Epithelial cell of esophagus (primary cell): Measurements from ENCODE around the gene CCDC60.

ENCODE experiments used
- DNase-seq: peaks from one replicate; pipeline ENCODE4 v3.0.0; 2010; ENCODE audit warnings: low read depth
- H3K4me3 ChIP-seq: 2 replicates; pipeline ENCODE4 v1.5.1; 2011; ENCODE audit warnings: mild to moderate bottlenecking, low read length, control low read depth
- CTCF ChIP-seq: IDR thresholded peaks from 2 replicates; pipeline ENCODE4 v1.5.1; 2011; ENCODE audit warnings: low read depth, mild to moderate bottlenecking, low read length, control low read depth, inconsistent platforms; ENCODE audit not compliant: insufficient read depth; ENCODE audit errors: missing control alignments

Gene CCDC60

DNA sequence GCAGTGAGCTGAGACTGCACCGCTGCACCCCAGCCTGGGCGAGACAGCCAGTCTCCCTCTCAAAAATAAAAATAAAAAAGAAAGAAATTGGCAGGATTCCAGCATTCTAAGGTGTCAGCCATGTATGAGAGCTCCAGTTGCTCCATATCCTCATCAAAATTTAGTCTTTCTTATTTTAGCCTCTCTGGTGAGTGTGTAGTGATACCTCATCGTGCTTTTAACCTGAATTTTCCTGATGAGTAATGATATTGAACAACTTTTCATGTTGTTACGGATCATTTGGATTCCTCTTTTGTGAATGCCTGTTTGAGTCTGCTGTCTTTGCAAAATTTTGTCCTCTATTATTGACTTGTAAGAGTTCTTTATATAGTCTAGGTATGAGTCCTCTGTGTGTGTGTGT is 28.5 kb downstream of the CCDC60 start:
- peak; percentile 5 for DNase-seq
- TF ChIP-seq CTCF, result no peak
- H3K4me3 ChIP-seq, result no peak overlapping the region

DNA sequence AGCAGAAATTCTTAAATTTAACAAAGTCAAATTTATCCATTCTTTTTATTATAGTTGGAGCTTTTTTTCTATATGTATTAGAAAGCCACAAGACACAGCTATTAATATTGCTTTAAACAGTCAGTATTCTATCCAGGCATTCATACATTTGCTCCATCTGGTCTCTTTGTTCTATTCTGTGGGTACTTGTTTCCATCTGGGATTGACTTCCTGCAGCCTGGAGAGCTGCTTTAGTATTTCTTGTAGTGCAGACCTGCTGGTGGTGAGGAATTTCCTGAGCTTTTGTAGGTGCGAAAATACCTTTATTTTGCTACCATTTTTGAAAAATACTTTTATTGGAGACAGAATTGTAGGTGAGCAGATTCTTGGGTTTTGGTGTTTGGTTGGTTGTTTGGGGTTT is 29.0 kb downstream of the CCDC60 start:
- no peak overlapping the region for H3K4me3 ChIP-seq
- DNase-seq, result no peak
- TF ChIP-seq CTCF, result no peak

- no peak overlapping the region for H3K4me3 ChIP-seq
- no peak for TF ChIP-seq CTCF
- DNase-seq, result no peak
These were observed 30.9 kb downstream of the CCDC60 start for GRCh38 chr12:119365451-119365850.

DNA sequence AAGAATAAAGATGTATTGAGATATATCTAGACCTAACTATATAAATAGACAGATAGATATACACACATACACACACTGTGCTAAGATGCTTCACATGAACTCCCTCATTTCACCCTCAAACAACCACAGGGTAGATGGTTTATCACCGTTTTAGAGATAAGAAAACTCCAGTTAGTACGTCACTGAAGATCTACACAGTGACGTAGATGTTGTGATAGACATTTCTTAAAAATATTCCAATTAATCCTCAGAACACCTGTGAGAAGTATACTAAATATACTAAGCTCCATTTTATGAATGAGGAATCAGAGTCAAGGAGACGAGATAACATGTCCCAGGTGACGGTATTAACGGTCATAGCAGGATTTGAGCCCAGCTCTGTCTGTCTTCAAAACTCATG is 31.5 kb downstream of the CCDC60 start:
- DNase-seq, result no peak
- no peak for TF ChIP-seq CTCF
- no peak overlapping the region for H3K4me3 ChIP-seq

- DNase-seq, result no peak
- no peak overlapping the region for H3K4me3 ChIP-seq
- no peak for TF ChIP-seq CTCF
These were observed 34.6 kb downstream of the CCDC60 start for GRCh38 chr12:119369161-119369560.

DNA sequence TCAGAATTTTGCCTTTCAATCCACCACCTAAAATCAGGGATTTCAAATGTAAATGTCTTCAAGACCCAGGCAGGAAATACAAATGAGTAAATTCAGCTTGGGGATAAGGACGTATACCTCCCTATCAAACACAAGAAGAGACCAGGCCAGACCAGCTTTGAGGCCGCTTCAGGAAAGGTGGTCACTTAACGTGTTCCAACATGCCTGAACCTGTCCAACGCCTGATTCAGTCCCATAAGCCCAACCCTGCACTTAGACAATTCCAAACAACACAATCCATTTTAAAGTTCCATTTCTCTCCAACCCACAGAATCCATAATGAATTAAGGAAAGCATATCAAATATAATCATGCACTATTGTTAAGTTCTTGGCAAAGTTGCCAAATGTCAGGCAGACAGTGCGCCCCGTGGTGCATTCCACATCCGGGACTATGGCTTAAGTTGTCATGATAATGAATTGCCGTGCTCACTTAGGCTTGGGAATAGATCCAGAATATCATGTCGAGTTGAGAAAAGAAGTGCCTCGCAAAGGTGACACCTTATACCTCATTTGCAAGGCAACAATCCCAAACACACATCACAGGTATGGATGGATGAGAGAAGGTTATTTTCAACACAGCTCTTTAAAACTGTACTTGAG is 35.5 kb downstream of the CCDC60 start:
- no peak for TF ChIP-seq CTCF
- DNase-seq, result peak; percentile 62

DNA sequence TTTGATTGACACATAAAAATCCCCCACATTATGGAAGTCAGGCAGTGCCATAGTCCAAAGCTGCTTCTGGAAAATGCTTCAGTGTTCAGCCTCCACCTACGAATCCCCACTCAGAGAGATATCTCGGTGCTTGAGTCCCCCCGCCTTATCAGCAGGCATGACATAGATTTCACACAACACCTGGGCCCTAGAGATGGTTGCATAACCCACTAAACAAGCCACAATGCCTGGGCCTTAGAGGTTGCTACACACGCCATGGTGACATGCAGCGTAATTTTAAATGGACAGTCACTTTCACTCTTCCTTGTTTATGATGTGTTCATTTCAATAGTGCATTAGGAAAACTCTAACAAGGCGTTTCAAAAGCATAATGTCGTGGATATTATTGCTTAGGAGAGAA is 38.0 kb downstream of the CCDC60 start:
- H3K4me3 ChIP-seq, result no peak overlapping the region
- no peak for TF ChIP-seq CTCF
- DNase-seq, result no peak

More for the DNA sequence above, 35.5 kb downstream of the CCDC60 start:
- no peak overlapping the region for H3K4me3 ChIP-seq
